Gastroesophageal sphincter (tissue), 4 donors: Measurements from ENCODE around the gene IRX4. TPM values are rescaled to one million over a fixed set of nuclear protein-coding genes. Genes with fewer than 3 reads are reported as not detected.

Source experiments
- ATAC-seq: fragments of 150-250 bp; one replicate; pipeline ENCODE4 v1.9.1; 2016; ENCODE audit warnings: mild to moderate bottlenecking, moderate library complexity
- H3K27ac ChIP-seq, 4 donors: fragments of 200-600 bp; sonication (generic) in 3 of 4; 1 replicate in 3 of 4; 2 replicates in 1 of 4; pipeline ENCODE4 v1.5.1; 2016 to 2019
- H3K27me3 ChIP-seq: fragments of 200-600 bp; sonication (generic); one replicate; pipeline ENCODE4 v1.5.1; 2019
- H3K36me3 ChIP-seq, 2 donors: fragments of 200-600 bp; sonication (generic); one replicate each; pipeline ENCODE4 v1.5.1; 2019; ENCODE audit warnings: control low read depth in 1 of 2
- H3K4me1 ChIP-seq, 3 donors: fragments of 200-600 bp; sonication (generic); 1 replicate in 2 of 3; 2 replicates in 1 of 3; pipeline ENCODE4 v1.5.1; 2016 to 2019; ENCODE audit warnings: control low read depth in 2 of 3
- H3K4me3 ChIP-seq, 2 donors: fragments of 200-600 bp; sonication (generic); one replicate each; pipeline ENCODE4 v1.5.1; 2019; ENCODE audit warnings: mild to moderate bottlenecking in 1 of 2, moderate library complexity in 1 of 2
- H3K9me3 ChIP-seq, 3 donors: fragments of 200-600 bp; sonication (generic); one replicate each; pipeline ENCODE4 v1.5.1; 2017 to 2019; ENCODE audit warnings: control low read depth in 2 of 3
- EP300 ChIP-seq: sonication (generic); formaldehyde crosslinking; IDR thresholded peaks from one replicate; pipeline ENCODE4 v1.6.1; 2017; ENCODE audit warnings: antibody characterized with exemption, mild to moderate bottlenecking
- POLR2A ChIP-seq, 2 donors: fragments of 450-650 bp; IDR thresholded peaks; one replicate each; pipeline ENCODE4 v1.6.1; 2017; ENCODE audit warnings: antibody characterized with exemption in 2 of 2, mild to moderate bottlenecking in 2 of 2, moderate library complexity in 1 of 2
- POLR2AphosphoS5 ChIP-seq: sonication (generic); formaldehyde crosslinking; IDR thresholded peaks from one replicate; pipeline ENCODE4 v1.6.1; 2017; ENCODE audit warnings: antibody characterized with exemption
- WGBS, 2 donors: methylation state at CpG; one replicate each; pipeline ENCODE4 v1.1.5; 2018; ENCODE audit warnings: low coverage in 1 of 2; 5-methylcytosine and 5-hydroxymethylcytosine counted together
- total RNA-seq, 4 donors: library from RNA; depleted of rRNA; stranded (reverse); fragments of >200 nt; gene quantifications; one replicate each; pipeline ENCODE4 v1.1.0, GENCODE V29; 2016
- TF ChIP-seq, protein P1 (sequence below), 4 experiments: fragments of 200-600 bp in 2 of 4; fragments of 450-650 bp in 2 of 4; sonication (generic) in 1 of 4; IDR thresholded peaks; one replicate each; pipeline ENCODE4 v1.5.1; 2017 to 2019; ENCODE audit warnings: antibody characterized with exemption in 4 of 4, mild to moderate bottlenecking in 2 of 4, moderate library complexity in 2 of 4

IRX4 gene
- total RNA-seq, 4 donors from 2014 or later, result 0.96 TPM; not detected in 3

DNA sequence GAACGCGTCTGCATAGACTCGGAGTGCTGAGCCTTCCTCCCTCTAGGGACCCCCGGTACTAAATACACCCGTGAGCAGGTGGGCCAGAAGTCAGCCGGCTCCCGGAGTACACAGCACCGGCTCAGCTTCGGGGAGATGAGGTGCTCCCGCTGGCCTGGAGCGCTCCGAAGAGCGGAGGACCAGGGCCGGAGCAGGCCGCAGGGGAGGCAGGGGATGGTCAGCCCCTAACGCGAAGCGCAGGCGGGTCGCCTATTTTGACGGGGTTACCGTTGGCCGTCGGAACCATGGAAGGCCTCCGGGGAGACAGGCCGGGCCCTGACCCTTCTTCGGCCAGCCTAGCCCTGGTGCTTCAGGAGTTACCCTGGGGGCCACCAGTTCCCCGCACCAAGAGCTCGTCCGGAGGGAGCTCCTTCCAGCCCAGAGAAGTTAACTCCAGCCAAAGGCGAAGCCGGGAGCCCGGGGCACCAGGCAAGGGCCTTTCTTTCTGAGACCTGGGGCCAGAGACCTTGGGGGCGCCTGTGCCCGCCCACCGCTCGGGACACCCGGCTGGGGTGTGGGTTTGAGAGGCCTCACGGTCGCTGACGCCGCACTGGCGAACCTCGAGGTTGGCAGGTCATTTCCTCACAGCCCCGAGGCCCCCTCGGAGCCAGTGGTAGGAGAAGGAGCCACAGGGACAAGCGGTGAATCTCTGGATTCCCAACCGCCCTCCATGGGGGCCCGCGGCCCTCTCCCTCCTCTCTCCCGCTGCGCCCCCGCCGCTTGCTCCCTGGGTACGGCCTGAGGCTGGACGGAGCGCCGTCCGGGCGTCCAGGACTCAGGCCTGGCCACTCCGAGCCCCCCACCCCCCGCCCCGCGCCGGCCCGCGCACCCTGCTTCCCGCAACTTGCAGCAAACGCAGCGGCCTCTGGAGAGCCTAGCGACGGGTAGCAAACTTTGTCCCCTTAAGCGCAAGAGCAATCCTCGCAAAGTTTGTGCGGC lies 3.4 kb upstream of the IRX4 start:
- no peak overlapping the region for H3K4me3 ChIP-seq
- H3K27me3 ChIP-seq, result peaks cover 96% of the 10 kb centered on the region
- H3K27ac ChIP-seq, result no peak overlapping the region
- no peaks in the 10 kb centered on the region for H3K36me3 ChIP-seq
- no peaks in the 10 kb centered on the region for H3K9me3 ChIP-seq
- 0% methylated on average over 2 of the region's 75 CpGs for WGBS, 2 donors
- ATAC-seq, result no peak
- peaks cover 0 to 80% (median 23%) of the 10 kb centered on the region in 3 donors for H3K4me1 ChIP-seq
- TF ChIP-seq EP300 (no peak), POLR2AphosphoS5 (no peak), POLR2A (IDR thresholded peaks at IDR 0.05) (no peak)
- TF ChIP-seq, protein P1, sequence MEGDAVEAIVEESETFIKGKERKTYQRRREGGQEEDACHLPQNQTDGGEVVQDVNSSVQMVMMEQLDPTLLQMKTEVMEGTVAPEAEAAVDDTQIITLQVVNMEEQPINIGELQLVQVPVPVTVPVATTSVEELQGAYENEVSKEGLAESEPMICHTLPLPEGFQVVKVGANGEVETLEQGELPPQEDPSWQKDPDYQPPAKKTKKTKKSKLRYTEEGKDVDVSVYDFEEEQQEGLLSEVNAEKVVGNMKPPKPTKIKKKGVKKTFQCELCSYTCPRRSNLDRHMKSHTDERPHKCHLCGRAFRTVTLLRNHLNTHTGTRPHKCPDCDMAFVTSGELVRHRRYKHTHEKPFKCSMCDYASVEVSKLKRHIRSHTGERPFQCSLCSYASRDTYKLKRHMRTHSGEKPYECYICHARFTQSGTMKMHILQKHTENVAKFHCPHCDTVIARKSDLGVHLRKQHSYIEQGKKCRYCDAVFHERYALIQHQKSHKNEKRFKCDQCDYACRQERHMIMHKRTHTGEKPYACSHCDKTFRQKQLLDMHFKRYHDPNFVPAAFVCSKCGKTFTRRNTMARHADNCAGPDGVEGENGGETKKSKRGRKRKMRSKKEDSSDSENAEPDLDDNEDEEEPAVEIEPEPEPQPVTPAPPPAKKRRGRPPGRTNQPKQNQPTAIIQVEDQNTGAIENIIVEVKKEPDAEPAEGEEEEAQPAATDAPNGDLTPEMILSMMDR (IDR thresholded peaks at IDR 0.05), result no peak

DNA sequence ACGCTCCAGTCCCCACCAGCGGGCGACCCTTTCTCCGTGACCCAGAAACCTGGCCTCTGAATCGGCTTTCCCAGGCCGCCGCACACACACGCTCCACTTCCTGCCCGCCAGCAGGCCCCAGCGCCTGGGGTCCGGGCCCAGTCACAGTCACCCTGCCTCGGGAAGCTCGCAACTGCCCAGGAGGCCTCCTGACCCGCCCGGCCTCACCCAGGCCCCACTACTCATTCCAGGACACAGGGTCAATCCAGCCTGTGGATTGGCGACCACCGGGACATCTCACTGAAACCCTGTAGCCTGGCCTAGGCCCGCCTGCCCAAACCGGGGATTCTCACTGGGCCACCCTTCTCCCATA lies 2.7 kb upstream of the IRX4 start:
- 33% methylated on average over 1 of the region's 19 CpGs; no CpG with 5 or more reads in 1 of the 2 donors for WGBS, 2 donors
- Histone ChIP-seq H3K27me3 (peaks cover 100% of the 10 kb centered on the region), H3K27ac (no peak overlapping the region), H3K9me3 (no peaks in the 10 kb centered on the region), H3K4me3 (no peak overlapping the region), H3K4me1 (peaks cover 0 to 74% (median 23%) of the 10 kb centered on the region in 3 donors), H3K36me3 (no peaks in the 10 kb centered on the region)
- no peak for TF ChIP-seq POLR2A (IDR thresholded peaks at IDR 0.05)
- no peak for TF ChIP-seq EP300
- no peak for TF ChIP-seq POLR2AphosphoS5
- no peak for ATAC-seq

DNA sequence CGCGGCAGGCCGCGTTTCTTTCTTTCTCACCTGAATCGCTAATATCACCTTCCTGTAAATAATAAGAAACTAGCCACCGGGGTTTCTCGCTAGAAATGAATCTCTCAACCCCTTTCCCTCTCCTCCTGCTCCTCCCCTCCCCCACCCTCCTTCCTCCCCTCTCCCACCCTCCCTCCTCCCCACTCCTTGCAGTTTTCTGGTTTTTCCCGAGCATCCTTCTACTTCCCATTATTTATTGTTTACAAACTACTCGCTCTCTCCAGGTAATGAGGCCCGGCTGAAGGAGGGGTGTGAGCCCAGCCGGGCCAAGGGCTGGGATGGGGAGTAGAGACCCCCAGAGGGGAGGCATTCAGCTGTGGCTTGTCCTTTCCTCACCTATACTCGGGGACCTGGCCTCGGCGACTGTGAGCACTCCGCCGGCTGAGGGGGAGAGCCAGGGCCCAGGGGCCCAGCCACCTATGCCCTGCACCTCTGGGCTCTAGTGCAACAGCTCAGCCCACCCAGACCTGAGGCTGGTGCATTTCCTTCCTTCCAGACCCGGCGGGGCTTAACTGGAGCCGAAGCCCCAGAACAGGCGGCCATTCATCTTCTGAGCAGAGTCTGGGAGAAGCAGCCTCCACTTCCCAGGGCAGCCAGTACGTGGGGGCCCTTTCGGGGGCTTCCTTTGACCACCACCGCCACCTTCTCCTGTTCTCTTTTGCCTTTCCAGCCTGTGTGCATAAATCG lies 2.1 kb upstream of the IRX4 start:
- peaks cover 0 to 69% (median 23%) of the 10 kb centered on the region in 3 donors for H3K4me1 ChIP-seq
- no peak for ATAC-seq
- no peaks in the 10 kb centered on the region for H3K36me3 ChIP-seq
- H3K27ac ChIP-seq, result no peak overlapping the region
- peaks cover 100% of the 10 kb centered on the region for H3K27me3 ChIP-seq
- H3K9me3 ChIP-seq, result no peaks in the 10 kb centered on the region
- no peak overlapping the region for H3K4me3 ChIP-seq
- TF ChIP-seq EP300, result no peak
- TF ChIP-seq POLR2A (IDR thresholded peaks at IDR 0.05), result no peak
- no peak for TF ChIP-seq POLR2AphosphoS5
- WGBS, 2 donors, result 13 to 16% methylated on average over 10 to 14 of the region's 24 CpGs

DNA sequence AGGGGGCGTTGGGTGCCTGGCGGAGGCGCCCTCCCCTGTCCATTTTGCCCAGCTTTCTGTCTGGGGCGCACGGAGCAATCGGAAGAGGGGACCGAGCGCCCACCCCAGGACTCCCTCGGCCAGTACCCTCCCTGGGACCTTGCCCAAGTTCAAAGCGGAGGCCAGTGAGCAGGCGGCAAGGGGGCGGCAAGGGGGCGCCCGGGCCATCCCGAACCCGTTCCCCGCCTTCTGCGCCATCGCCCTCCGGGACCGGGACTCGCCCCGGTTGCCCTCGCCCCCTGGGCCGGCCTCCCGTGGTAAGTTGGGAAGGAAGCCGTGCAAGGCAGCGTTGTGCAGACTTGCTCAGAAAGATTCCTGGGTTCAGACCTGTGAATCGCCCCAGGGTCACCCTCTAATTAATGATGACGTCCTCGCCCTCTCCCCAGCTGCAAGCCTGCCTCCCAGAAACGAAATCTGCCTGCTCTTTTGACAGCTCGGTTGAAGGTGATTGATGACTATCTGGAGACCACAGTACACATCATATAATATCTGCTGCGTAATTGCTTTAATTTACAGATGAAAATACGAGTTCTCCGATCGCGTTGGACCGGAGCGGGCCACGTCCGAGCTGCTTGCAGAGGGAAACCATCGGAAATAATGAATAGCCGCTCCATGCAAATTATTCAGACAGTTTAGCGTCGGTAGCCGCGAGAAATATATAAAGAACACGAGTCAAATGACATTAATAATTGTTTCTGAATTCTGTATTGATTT lies 1.4 kb upstream of the IRX4 start:
- Histone ChIP-seq H3K27me3 (peaks cover 100% of the 10 kb centered on the region), H3K4me3 (peak overlapping the region in 1 of 2 donors; percentile 40), H3K9me3 (no peaks in the 10 kb centered on the region), H3K27ac (no peak overlapping the region), H3K36me3 (no peaks in the 10 kb centered on the region), H3K4me1 (peaks cover 0 to 63% (median 23%) of the 10 kb centered on the region in 3 donors)
- TF ChIP-seq POLR2A (IDR thresholded peaks at IDR 0.05), result no peak
- TF ChIP-seq EP300, result no peak
- TF ChIP-seq, protein P1 (IDR thresholded peaks at IDR 0.05), result no peak
- no peak for TF ChIP-seq POLR2AphosphoS5
- no peak for ATAC-seq
- WGBS, 2 donors, result 4 to 9% methylated on average over 15 of the region's 49 CpGs

DNA sequence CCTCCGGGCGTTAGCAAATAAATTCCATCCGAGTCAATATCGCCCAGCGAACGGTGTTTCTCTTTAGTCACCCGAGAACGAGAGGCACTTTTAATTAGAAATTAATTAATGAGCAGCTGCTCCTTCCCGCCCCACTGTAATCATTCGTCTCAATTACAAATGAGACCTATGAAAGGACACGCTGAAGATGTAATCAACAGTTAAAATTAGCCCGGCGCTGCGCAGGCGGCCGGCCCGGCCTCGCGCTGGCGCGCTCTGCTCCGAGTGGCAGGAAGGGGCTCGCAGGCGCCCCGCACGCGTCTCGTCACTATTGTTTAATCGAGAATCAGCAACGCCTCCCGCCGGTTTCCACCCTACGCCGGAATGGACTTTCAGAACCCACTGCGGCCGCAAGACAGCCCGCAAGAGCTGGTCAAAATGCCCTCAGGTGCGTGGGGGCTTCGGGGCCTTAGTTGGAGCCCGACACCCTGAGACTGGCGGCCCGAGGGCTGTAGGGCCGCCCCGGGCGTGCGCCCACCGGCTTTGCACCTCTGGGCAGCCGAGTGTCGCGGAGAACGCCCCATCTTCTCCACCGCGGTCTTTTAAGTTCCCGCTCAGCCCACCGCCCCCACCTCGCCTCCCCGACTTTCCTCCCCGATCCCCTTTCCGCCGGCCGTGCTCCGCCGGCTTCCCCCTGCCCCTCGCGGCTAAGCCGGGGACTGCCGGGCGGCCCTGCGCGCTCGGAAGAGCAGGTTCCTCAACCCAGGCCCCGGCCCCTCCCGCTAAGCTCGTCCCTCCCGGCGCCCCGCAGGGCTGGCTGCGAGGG lies 597 bp upstream of the IRX4 start:
- no CpG with 5 or more reads among the region's 78 CpGs for WGBS, 2 donors
- H3K9me3 ChIP-seq, result no peaks in the 10 kb centered on the region
- H3K4me1 ChIP-seq, result peaks cover 0 to 66% (median 23%) of the 10 kb centered on the region in 3 donors
- no peak overlapping the region for H3K27ac ChIP-seq
- H3K36me3 ChIP-seq, result no peaks in the 10 kb centered on the region
- H3K4me3 ChIP-seq, result peak overlapping the region in 1 of 2 donors; percentile 40
- peaks cover 100% of the 10 kb centered on the region for H3K27me3 ChIP-seq
- no peak for ATAC-seq
- TF ChIP-seq POLR2A (IDR thresholded peaks at IDR 0.05) (no peak), POLR2AphosphoS5 (no peak), EP300 (no peak)
